CD4-positive, CD25-positive, alpha-beta regulatory T cell (primary cell): ENCODE results near the gene ALCAM. TPM values are rescaled to one million over a fixed set of nuclear protein-coding genes. Genes with fewer than 3 reads are reported as not detected.

Source experiments
- ATAC-seq, 2 donors: fragments of 150-1000 bp; cut with Tn5 transposase; one replicate each; pipeline ENCODE4 v1.10.0; 2021; ENCODE audit warnings: low read depth in 2 of 2, moderate number of reproducible peaks in 2 of 2, moderate library complexity in 1 of 2
- DNase-seq, 3 donors: peaks; one replicate each; pipeline versions ENCODE4 v3.0.0 to v3.0.0-alpha.2; 2012 to 2022; ENCODE audit warnings: mixed read lengths in 1 of 3
- H3K27ac ChIP-seq: one replicate; pipeline ENCODE4 v1.7.0; 2013; ENCODE audit warnings: mild to moderate bottlenecking, low read length; ENCODE audit not compliant: insufficient read depth, poor library complexity, severe bottlenecking
- H3K27me3 ChIP-seq: one replicate; pipeline ENCODE4 v1.7.0; 2013; ENCODE audit warnings: low read length; ENCODE audit not compliant: control insufficient read depth, insufficient read depth
- H3K36me3 ChIP-seq: one replicate; pipeline ENCODE4 v1.7.0; 2013; ENCODE audit warnings: mild to moderate bottlenecking, low read length, moderate library complexity; ENCODE audit not compliant: control insufficient read depth, insufficient read depth
- H3K4me1 ChIP-seq: 2 replicates; pipeline ENCODE4 v1.7.0; 2013; ENCODE audit warnings: mild to moderate bottlenecking, low read length; ENCODE audit not compliant: insufficient read depth, control insufficient read depth, poor library complexity, severe bottlenecking
- H3K4me3 ChIP-seq: one replicate; pipeline ENCODE4 v1.7.0; 2013; ENCODE audit warnings: low read depth, mild to moderate bottlenecking, low read length, moderate library complexity
- H3K9me3 ChIP-seq, 2 experiments: 1 replicate in 1 of 2; 2 replicates in 1 of 2; pipeline ENCODE4 v1.7.0; 2013; ENCODE audit warnings: low read length in 2 of 2, mild to moderate bottlenecking in 1 of 2, moderate library complexity in 1 of 2; ENCODE audit not compliant: control insufficient read depth in 2 of 2
- H3K27ac Mint-ChIP-seq, 3 donors: one replicate each; pipeline ENCODE4 v1.8.0; 2020 to 2022; ENCODE audit warnings: mild to moderate bottlenecking in 3 of 3, mixed read lengths in 3 of 3, moderate library complexity in 2 of 3
- H3K27me3 Mint-ChIP-seq: one replicate; pipeline ENCODE4 v1.8.0; 2022; ENCODE audit warnings: mild to moderate bottlenecking, mixed read lengths
- H3K36me3 Mint-ChIP-seq: one replicate; pipeline ENCODE4 v1.8.0; 2020; ENCODE audit warnings: mixed read lengths
- H3K4me1 Mint-ChIP-seq, 4 donors: one replicate each; pipeline ENCODE4 v1.8.0; 2020 to 2022; ENCODE audit warnings: mixed read lengths in 4 of 4, mild to moderate bottlenecking in 1 of 4
- H3K4me3 Mint-ChIP-seq, 4 donors: one replicate each; pipeline ENCODE4 v1.8.0; 2020 to 2022; ENCODE audit warnings: mild to moderate bottlenecking in 4 of 4, mixed read lengths in 4 of 4, moderate library complexity in 3 of 4
- H3K9me3 Mint-ChIP-seq, 7 donors: one replicate each; pipeline ENCODE4 v1.8.0; 2020 to 2022; ENCODE audit warnings: mixed read lengths in 7 of 7, mild to moderate bottlenecking in 3 of 7, moderate library complexity in 2 of 7
- polyA plus RNA-seq, 4 donors: library from polyadenylated mRNA; unstranded; fragments of 300-500 nt; fragmentation: Illumina TruSeq; gene quantifications; one replicate each; pipeline ENCODE4 v1.2.3, GENCODE V29; 2021
- total RNA-seq: library from RNA; stranded (reverse); gene quantifications from one replicate; pipeline ENCODE4 v1.2.3, GENCODE V29; 2022

The ALCAM gene
- total and polyA plus RNA-seq, 5 donors from 2014 or later = 6.1 to 13.2 (median 7.5) TPM

GRCh38 chr3:105480768-105481167, 114.1 kb downstream of the ALCAM start:
- no peaks in the 10 kb centered on the region for H3K27me3 Mint-ChIP-seq
- no peak for DNase-seq
- H3K4me3 Mint-ChIP-seq = no peak overlapping the region
- H3K27ac Mint-ChIP-seq = no peak overlapping the region
- H3K4me1 Mint-ChIP-seq = peaks cover 0 to 6% (median 0%) of the 10 kb centered on the region in 4 donors
- peaks cover 0 to 9% (median 7%) of the 10 kb centered on the region in 7 donors for H3K9me3 Mint-ChIP-seq
- H3K4me1 ChIP-seq = no peaks in the 10 kb centered on the region
- H3K36me3 ChIP-seq = no peaks in the 10 kb centered on the region
- H3K27me3 ChIP-seq = no peaks in the 10 kb centered on the region
- no peak overlapping the region for H3K27ac ChIP-seq
- H3K9me3 ChIP-seq = peaks cover 7 to 12% of the 10 kb centered on the region in 2 experiments
- no peak overlapping the region for H3K4me3 ChIP-seq
- peaks cover 4% of the 10 kb centered on the region for H3K36me3 Mint-ChIP-seq
- no peak for ATAC-seq

- Histone ChIP-seq H3K4me3 (no peak overlapping the region), H3K36me3 (no peaks in the 10 kb centered on the region), H3K27me3 (no peaks in the 10 kb centered on the region), H3K27ac (no peak overlapping the region), H3K9me3 (peaks cover under 1 to 1% of the 10 kb centered on the region in 2 experiments), H3K4me1 (no peaks in the 10 kb centered on the region)
- H3K27ac Mint-ChIP-seq = no peak overlapping the region
- H3K4me1 Mint-ChIP-seq = no peaks in the 10 kb centered on the region
- H3K36me3 Mint-ChIP-seq = peaks cover under 1% of the 10 kb centered on the region
- ATAC-seq (no peak), DNase-seq (no peak)
- H3K4me3 Mint-ChIP-seq = no peak overlapping the region
- no peaks in the 10 kb centered on the region for H3K27me3 Mint-ChIP-seq
- peaks cover 0 to 9% (median 0%) of the 10 kb centered on the region in 7 donors for H3K9me3 Mint-ChIP-seq
Measured at GRCh38 chr3:105483476-105483875, 116.8 kb downstream of the ALCAM start.

GRCh38 chr3:105490045-105490444, 123.3 kb downstream of the ALCAM start:
- Mint-ChIP-seq H3K4me3 (no peak overlapping the region), H3K9me3 (peaks cover 0 to 27% (median 6%) of the 10 kb centered on the region in 7 donors)
- peaks cover 2 to 13% of the 10 kb centered on the region in 2 experiments for H3K9me3 ChIP-seq

GRCh38 chr3:105493305-105493892, 126.7 kb downstream of the ALCAM start:
- Mint-ChIP-seq H3K4me1 (peaks cover 0 to 2% (median 0%) of the 10 kb centered on the region in 4 donors), H3K9me3 (peaks cover 0 to 20% (median 6%) of the 10 kb centered on the region in 7 donors)
- no peak for ATAC-seq

More at GRCh38 chr3:105490045-105490444, 123.3 kb downstream of the ALCAM start:
- H3K27ac ChIP-seq = no peak overlapping the region
- H3K36me3 ChIP-seq = no peaks in the 10 kb centered on the region
- ATAC-seq (no peak), DNase-seq (no peak)
- H3K36me3 Mint-ChIP-seq = peaks cover 15% of the 10 kb centered on the region
- H3K27me3 ChIP-seq = no peaks in the 10 kb centered on the region
- no peaks in the 10 kb centered on the region for H3K27me3 Mint-ChIP-seq
- H3K4me1 Mint-ChIP-seq = no peaks in the 10 kb centered on the region
- no peaks in the 10 kb centered on the region for H3K4me1 ChIP-seq
- no peak overlapping the region for H3K27ac Mint-ChIP-seq
- H3K4me3 ChIP-seq = no peak overlapping the region

GRCh38 chr3:105495021-105495420, 128.3 kb downstream of the ALCAM start:
- Mint-ChIP-seq H3K4me1 (peaks cover 0 to 2% (median 0%) of the 10 kb centered on the region in 4 donors), H3K27me3 (no peaks in the 10 kb centered on the region), H3K4me3 (no peak overlapping the region), H3K36me3 (peaks cover 15% of the 10 kb centered on the region), H3K27ac (peak overlapping the region in 1 of 3 donors; percentile 10), H3K9me3 (peaks cover 0 to 11% (median 4%) of the 10 kb centered on the region in 7 donors)
- Histone ChIP-seq H3K9me3 (peaks cover 0 to 13% of the 10 kb centered on the region in 2 experiments), H3K4me1 (no peaks in the 10 kb centered on the region), H3K27me3 (no peaks in the 10 kb centered on the region), H3K27ac (no peak overlapping the region), H3K36me3 (no peaks in the 10 kb centered on the region), H3K4me3 (no peak overlapping the region)
- ATAC-seq (no peak), DNase-seq (no peak)

More at GRCh38 chr3:105493305-105493892, 126.7 kb downstream of the ALCAM start:
- Histone ChIP-seq H3K4me3 (no peak overlapping the region), H3K36me3 (no peaks in the 10 kb centered on the region), H3K9me3 (peaks cover 2 to 13% of the 10 kb centered on the region in 2 experiments), H3K27ac (no peak overlapping the region), H3K4me1 (no peaks in the 10 kb centered on the region), H3K27me3 (no peaks in the 10 kb centered on the region)
- Mint-ChIP-seq H3K27me3 (no peaks in the 10 kb centered on the region), H3K36me3 (peaks cover 15% of the 10 kb centered on the region), H3K27ac (no peak overlapping the region), H3K4me3 (no peak overlapping the region)
- no peak for DNase-seq

GRCh38 chr3:105496343-105496742, 129.6 kb downstream of the ALCAM start:
- Mint-ChIP-seq H3K4me1 (peaks cover 0 to 2% (median 0%) of the 10 kb centered on the region in 4 donors), H3K27me3 (no peaks in the 10 kb centered on the region)
- no peak overlapping the region for H3K27ac ChIP-seq

GRCh38 chr3:105497386-105497785, 130.7 kb downstream of the ALCAM start:
- Mint-ChIP-seq H3K4me3 (no peak overlapping the region), H3K27ac (no peak overlapping the region), H3K36me3 (peaks cover 7% of the 10 kb centered on the region), H3K27me3 (no peaks in the 10 kb centered on the region), H3K9me3 (peaks cover 0 to 1% (median 0%) of the 10 kb centered on the region in 7 donors), H3K4me1 (peaks cover 0 to 2% (median 0%) of the 10 kb centered on the region in 4 donors)
- Histone ChIP-seq H3K4me3 (no peak overlapping the region), H3K36me3 (no peaks in the 10 kb centered on the region), H3K27me3 (no peaks in the 10 kb centered on the region), H3K27ac (no peak overlapping the region), H3K9me3 (no peaks in the 10 kb centered on the region), H3K4me1 (no peaks in the 10 kb centered on the region)
- DNase-seq = no peak
- ATAC-seq = no peak

More at GRCh38 chr3:105496343-105496742, 129.6 kb downstream of the ALCAM start:
- H3K27me3 ChIP-seq = no peaks in the 10 kb centered on the region
- H3K4me3 Mint-ChIP-seq = no peak overlapping the region
- H3K9me3 Mint-ChIP-seq = peaks cover 0 to 5% (median 0%) of the 10 kb centered on the region in 7 donors
- no peak overlapping the region for H3K27ac Mint-ChIP-seq
- H3K9me3 ChIP-seq = no peaks in the 10 kb centered on the region
- H3K36me3 ChIP-seq = no peaks in the 10 kb centered on the region
- ATAC-seq (no peak), DNase-seq (no peak)
- H3K4me1 ChIP-seq = no peaks in the 10 kb centered on the region
- peaks cover 13% of the 10 kb centered on the region for H3K36me3 Mint-ChIP-seq
- no peak overlapping the region for H3K4me3 ChIP-seq

- Histone ChIP-seq H3K36me3 (no peaks in the 10 kb centered on the region), H3K27me3 (no peaks in the 10 kb centered on the region), H3K4me1 (no peaks in the 10 kb centered on the region), H3K27ac (no peak overlapping the region), H3K4me3 (no peak overlapping the region), H3K9me3 (no peaks in the 10 kb centered on the region)
- Mint-ChIP-seq H3K36me3 (peaks cover 3% of the 10 kb centered on the region), H3K4me3 (no peak overlapping the region), H3K27me3 (no peaks in the 10 kb centered on the region), H3K27ac (no peak overlapping the region), H3K4me1 (peaks cover 0 to 2% (median 0%) of the 10 kb centered on the region in 4 donors), H3K9me3 (no peaks in the 10 kb centered on the region)
- ATAC-seq = no peak
- DNase-seq = no peak
Measured at GRCh38 chr3:105499961-105500360, 133.3 kb downstream of the ALCAM start.
